Suppressor macrophage treated with lipopolysaccharide for 4 hours (primary cell): ENCODE measurements around the gene MAPK1.
"Not testable (repeated sequence)": the region's sequence is repeated elsewhere in the genome, so short reads cannot be mapped to it uniquely, and the experiment has no call there.

ENCODE experiments used
- DNase-seq: peaks from one replicate; pipeline ENCODE4 v3.0.0-alpha.2; 2020

The MAPK1 gene

DNA sequence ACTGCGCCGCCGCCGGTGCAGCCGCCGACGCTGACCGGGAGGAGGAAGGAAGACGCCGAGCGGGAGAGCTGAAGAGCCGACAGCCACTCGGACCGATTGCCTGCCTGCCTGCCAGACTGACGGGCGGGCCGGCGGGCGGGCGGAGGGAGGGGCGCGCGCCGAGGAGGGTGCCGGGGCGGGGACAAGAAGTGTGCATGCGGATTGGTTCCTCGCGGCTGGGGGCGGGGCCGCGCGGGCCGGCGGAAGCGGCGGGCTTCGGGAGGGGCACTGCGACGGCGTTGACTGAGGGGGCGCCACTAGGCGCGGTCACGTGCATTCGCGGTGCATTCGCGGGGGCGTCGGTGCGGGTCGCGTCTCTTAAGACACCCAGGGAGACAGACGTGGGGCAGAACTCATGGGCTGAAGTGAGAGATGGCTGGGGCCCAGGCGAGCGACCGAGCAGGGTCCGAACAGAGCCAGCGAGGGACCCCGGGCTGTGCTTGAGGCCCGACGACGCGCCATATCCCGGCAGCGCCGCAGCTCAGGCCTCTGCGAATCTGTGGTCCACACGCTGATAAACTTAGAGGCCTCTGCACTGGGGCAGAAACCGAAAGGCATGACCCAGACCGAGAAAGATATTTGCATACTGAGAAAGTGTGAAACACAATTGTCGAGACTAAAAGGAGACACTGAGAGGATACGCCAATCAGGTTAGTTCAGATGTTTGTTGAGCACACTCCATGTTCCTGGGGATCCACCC, at the start of gene MAPK1:
MAPK1 (minus strand) TSS at position 118 of the 739 bp plus-strand sequence. CDS start 205 bp downstream, outside the sequence.
- DNase-seq = peak; percentile 96

DNA sequence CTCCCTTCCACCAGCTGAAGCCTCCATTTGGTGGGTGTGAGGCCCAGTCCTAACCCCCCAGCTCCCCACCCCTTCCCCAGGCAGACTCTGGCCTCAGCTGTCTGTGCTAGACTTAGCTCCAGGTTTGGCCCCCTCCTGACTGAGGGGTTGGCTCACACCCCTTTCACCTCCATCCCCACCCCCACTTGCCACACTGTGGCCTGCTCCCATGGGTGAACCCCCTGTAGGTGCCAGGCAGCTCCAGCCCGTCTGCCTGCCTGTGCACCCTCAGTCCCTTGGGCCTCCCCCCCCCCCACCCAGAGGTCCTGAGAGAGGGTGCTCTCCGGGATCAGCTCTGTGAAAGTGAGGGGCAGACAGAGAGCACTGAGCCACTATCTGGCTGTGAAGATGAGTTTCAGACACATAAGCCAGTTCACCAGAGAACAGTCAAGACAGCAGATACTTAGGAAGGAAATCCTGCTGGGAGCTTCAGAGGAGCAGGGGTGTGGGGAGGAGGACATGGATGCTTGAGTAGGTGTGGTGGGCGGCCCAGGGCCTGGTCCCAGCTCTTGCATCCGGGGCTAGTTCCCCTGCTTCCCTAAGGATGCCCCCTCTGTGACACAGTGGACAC, 49.0 kb upstream of the MAPK1 start:
- DNase-seq = no peak

DNA sequence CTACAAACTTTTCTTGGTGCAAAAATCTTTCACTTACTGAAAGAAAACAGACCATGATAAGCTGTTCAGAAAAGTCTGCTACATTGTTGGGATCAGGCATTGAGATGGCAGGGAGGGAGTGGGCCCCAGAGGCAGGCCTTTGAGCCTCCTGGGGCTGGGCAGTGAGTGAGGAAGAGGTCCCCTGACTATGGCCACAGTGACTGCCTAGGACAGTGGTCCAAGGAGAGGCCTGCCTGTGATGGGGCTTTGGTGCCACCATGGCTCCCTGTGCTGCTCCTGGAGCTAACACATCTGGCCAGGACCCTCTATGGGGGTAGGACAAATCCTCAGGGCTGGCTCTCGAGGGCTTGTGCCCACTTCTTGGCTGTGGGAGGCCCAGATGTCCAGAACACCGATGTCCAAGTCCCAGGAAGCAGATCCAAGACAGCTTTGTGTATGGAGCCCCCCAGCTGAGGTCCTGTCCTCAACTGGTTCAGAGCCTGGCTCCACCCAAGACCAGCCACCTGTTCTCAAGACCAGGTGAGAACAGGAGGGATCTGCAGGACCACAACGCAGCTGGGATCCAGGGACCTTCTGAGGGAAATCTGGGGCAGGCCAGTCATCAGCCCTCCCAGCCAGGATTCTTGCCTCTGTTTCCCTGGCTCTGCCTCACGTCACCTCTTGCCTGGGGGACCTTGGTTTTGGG, 48.3 kb upstream of the MAPK1 start:
- DNase-seq = no peak

DNA sequence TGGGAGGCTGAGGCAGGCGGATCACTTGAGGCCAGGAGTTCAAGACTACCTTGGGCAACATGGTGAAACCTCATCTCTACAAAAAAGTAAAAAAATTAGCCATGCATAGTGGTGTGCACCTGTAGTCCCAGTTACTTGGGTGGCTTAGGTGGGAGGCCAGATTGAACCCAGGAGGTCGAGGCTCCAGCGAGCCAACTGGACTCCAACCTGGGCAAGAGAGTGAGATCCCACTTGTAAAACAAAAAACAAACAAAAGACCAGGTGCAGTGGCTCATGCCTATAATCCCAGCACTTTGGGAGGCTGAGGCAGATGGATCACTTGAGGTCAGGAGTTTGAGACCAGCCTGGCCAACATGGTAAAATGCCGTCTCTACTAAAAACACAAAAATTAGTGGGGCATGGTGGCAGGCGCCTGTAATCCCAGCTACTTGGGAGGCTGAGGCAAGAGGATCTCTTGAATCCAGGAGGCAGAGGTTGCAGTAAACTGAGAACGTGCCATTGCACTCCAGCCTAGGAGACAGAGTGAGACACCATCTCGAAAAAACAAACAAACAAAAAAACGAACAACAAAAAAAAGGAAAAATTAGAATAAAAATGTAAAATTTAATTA, 46.7 kb upstream of the MAPK1 start:
- DNase-seq = not testable (repeated sequence)

GRCh38 chr22:21910367-21910766, 42.9 kb upstream of the MAPK1 start:
- not testable (repeated sequence) for DNase-seq

DNA sequence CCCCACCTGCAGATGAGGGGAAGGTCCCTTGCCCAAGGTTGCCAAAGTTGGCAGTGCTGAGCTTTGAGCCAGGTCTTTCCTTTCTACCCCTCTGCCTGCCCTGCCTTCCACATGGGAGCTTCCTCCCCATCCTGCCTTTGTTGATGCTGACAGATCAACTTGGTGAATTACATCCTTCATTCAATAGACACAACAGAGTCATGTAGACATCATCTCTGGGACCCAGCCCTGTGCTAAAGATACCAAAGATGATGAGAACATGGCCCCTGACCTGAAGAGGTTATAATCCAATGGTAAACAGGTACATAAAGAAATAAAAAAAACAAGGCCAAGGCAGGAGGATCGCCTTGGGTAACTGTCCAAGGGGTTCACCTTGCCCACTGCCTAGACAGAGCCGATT, 42.4 kb upstream of the MAPK1 start:
- DNase-seq = no peak

GRCh38 chr22:21907638-21908522, 40.4 kb upstream of the MAPK1 start:
- no peak for DNase-seq

- DNase-seq = not testable (repeated sequence)
Measured at GRCh38 chr22:21905234-21905633, 37.8 kb upstream of the MAPK1 start.

GRCh38 chr22:21904250-21904789, 36.9 kb upstream of the MAPK1 start:
- no peak for DNase-seq

DNA sequence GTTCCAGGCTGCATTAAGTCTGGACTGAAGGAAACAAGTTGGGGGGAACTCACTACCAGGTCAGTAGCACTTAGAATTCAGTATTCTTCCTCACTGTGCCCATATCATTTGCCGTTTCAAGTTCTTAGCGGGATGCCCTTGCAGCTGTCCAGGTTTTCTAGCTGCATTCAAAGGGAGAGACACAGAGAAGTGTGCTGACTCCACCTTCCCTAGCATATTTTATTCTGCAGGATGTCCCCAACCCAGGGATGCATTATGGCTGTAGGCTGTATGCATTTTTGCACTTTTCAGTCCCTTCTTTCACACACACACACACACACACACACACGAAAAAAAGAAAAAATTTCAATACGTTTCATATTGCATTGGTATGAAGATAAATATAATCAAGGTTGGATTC, 35.8 kb upstream of the MAPK1 start:
- DNase-seq = no peak

- no peak for DNase-seq
Measured at GRCh38 chr22:21902296-21903087, 35.0 kb upstream of the MAPK1 start.

DNA sequence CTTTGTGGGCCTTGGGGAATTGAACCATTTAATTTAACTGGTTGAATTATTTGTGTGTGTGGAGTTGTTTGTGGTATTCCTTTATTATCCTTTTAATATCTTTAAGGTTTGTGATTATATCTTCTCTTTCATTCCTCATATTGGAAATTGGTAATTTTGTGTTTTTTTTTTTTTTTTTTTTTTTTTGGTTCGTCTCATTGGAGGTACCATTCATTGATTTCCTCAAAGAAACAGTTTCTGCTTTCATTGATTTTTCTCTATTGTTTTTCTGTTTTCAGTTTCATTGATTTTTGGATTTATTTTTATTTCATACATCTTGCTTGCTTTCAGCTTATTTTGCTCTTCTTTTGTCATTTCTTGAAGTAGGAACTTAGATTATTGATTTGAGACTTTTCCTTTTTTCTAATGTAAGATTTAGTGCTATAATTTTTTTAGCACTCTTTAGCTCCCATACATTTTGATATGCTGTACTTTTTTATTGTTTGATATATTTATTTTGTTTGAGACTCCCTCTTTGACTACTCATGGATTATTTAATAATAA, 31.0 kb upstream of the MAPK1 start:
- DNase-seq = no peak

GRCh38 chr22:21896951-21897513, 29.6 kb upstream of the MAPK1 start:
- DNase-seq = no peak

- DNase-seq = not testable (repeated sequence)
Measured at GRCh38 chr22:21896275-21896674, 28.8 kb upstream of the MAPK1 start.

DNA sequence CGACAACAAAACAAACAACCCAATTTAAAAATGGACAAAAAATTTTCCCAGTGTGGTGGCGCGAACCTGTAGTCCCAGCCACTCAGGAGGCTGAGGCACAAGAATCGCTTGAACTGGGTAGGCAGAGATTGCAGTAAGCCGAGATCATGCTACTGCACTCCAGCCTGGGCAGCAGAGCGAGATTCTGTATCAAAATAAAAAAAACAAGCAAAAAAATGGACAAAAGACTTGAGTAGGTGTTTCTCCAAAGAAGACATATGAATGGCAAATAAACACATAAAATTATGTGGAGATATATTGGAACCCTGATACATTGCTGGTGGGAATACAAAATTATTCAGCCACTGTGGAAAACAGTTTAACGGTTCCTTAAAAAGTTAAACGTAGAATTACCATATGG, 27.4 kb upstream of the MAPK1 start:
- no peak for DNase-seq

- DNase-seq = no peak
Measured at GRCh38 chr22:21889251-21889990, 22.0 kb upstream of the MAPK1 start.

DNA sequence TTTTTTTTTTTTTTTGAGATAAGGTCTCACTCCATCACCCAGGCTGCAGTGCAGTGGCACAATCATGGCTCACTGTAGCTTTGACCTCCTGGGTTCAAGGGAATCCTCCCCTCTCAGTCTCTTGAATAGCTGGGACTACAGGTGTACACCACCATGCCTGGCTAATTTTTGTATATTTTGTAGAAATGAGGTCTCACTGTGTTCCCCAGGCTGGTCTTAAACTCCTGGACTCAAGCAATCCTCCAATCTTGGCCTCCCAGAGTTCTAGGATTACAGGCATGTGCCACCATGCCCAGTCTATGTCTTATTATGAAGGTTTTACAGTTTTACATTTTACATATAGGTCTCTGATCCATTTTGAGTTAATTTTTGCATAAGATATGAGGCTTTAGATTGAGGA, 20.4 kb upstream of the MAPK1 start:
- DNase-seq = no peak

- DNase-seq = not testable (repeated sequence)
Measured at GRCh38 chr22:21883930-21884329, 16.5 kb upstream of the MAPK1 start.

GRCh38 chr22:21882754-21883333, 15.4 kb upstream of the MAPK1 start:
- DNase-seq = not testable (repeated sequence)
